GM13976 (cell line): Measurements from ENCODE around the gene MEF2C.

Source experiments
- DNase-seq: peaks from one replicate; pipeline ENCODE4 v3.0.0; 2012; ENCODE audit warnings: low spot score
- CTCF ChIP-seq: IDR thresholded peaks from 2 replicates; pipeline ENCODE4 v1.5.1; 2012; ENCODE audit warnings: borderline replicate concordance, mild to moderate bottlenecking; ENCODE audit not compliant: insufficient read depth; ENCODE audit errors: extremely low read depth, missing control alignments, control extremely low read depth
- in situ Hi-C: fragments of 300-500 bp; cut with MboI; formaldehyde crosslinking; loops from one replicate; pipeline ENCODE4 v1.12.0; 2022; ENCODE audit warnings: low sequenced_read_pairs, mixed read lengths, inconsistent platforms; ENCODE audit not compliant: unreplicated experiment

MEF2C gene

GRCh38 chr5:88689668-88690408, 193.1 kb downstream of the MEF2C start:
- in situ Hi-C loops: loop anchor here (10.0 kb wide), 1 partner anchor 905 kb away; no protein-coding TSS in a partner anchor
- TF ChIP-seq CTCF: no peak
- DNase-seq: no peak

- TF ChIP-seq CTCF: no peak
- no peak for DNase-seq
- in situ Hi-C loops: loop anchor here (10.0 kb wide), 1 partner anchor 904 kb away; no protein-coding TSS in a partner anchor
Observed at GRCh38 chr5:88688984-88689667, 193.9 kb downstream of the MEF2C start.

GRCh38 chr5:88688156-88688983, 194.6 kb downstream of the MEF2C start:
- TF ChIP-seq CTCF: no peak
- no peak for DNase-seq
- in situ Hi-C loops: loop anchor here (10.0 kb wide), 1 partner anchor 904 kb away; no protein-coding TSS in a partner anchor

- DNase-seq: no peak
- in situ Hi-C loops: loop anchor here (10.0 kb wide), 1 partner anchor 903 kb away; no protein-coding TSS in a partner anchor
- no peak for TF ChIP-seq CTCF
Observed at GRCh38 chr5:88687373-88687911, 195.5 kb downstream of the MEF2C start.

- in situ Hi-C loops: loop anchor here (10.0 kb wide), 1 partner anchor 902 kb away; no protein-coding TSS in a partner anchor
- no peak for TF ChIP-seq CTCF
- no peak for DNase-seq
Observed at GRCh38 chr5:88686726-88687125, 196.3 kb downstream of the MEF2C start.
